ENCODE results near the gene KIAA1958. TPM values are rescaled to one million over a fixed set of nuclear protein-coding genes. Genes with fewer than 3 reads are reported as not detected.

Gene KIAA1958
- polyA plus RNA-seq, 1 of the 3 experiments (the other 2 are of a cell fraction): 1.6 TPM

GRCh38 chr9:112501287-112501686 lies 14.7 kb downstream of the KIAA1958 start:
- ChIA-PET POLR2A (no interaction called here), CTCF (interaction anchor here (0.8 kb wide), 1 partner anchor 15 kb away, joined by 3 read pairs; the partner anchor contains the start of gene KIAA1958)
- Histone ChIP-seq H2AFZ (ENCODE audit: low read depth) (no peak overlapping the region), H3K9ac (no peak overlapping the region), H3K4me3 (ENCODE audit: low read depth in 2 of 2, low read length in 1 of 2) (no peak overlapping the region), H3K4me2 (no peak overlapping the region), H4K20me1 (ENCODE audit: insufficient read depth) (no peaks in the 10 kb centered on the region), H3K36me3 (replicated peaks in 1 of 2; ENCODE audit: control insufficient read depth in 1 of 2, insufficient read depth in 2 of 2, low read length in 1 of 2) (no peaks in the 10 kb centered on the region), H3F3A (replicated peaks; ENCODE audit: insufficient read depth) (peaks cover 6% of the 10 kb centered on the region), H3K9me2 (no peaks in the 10 kb centered on the region), H3K9me3 (no peaks in the 10 kb centered on the region), H3K27ac (ENCODE audit: low read depth in 2 of 2, low read length in 1 of 2) (no peak overlapping the region), H3K79me2 (ENCODE audit: insufficient read depth) (peaks cover 30% of the 10 kb centered on the region), H3K27me3 (ENCODE audit: insufficient read depth) (no peaks in the 10 kb centered on the region), H3K4me1 (ENCODE audit: control insufficient read depth in 1 of 2, insufficient read depth in 2 of 2, low read depth in 1 of 2, low read length in 1 of 2) (peaks cover 0 to 8% of the 10 kb centered on the region in 2 experiments; a peak in 3 of 4 replicates)
- no peak for DNase-seq
- 94% methylated on average over 8 of the region's 8 CpGs for WGBS (ENCODE audit: low lambda C conversion rate)
- no peak for TF ChIP-seq RAD21 (IDR thresholded peaks at IDR 0.05; ENCODE audit: low read length)
- TF ChIP-seq SIN3A (IDR thresholded peaks at IDR 0.05; ENCODE audit: borderline replicate concordance, low read depth, low read length): no peak
- TF ChIP-seq MAX (IDR thresholded peaks at IDR 0.05; ENCODE audit: low read depth): no peak
- no peak for TF ChIP-seq REST (IDR thresholded peaks at IDR 0.05; ENCODE audit: low read depth, low read length)
- no peak for TF ChIP-seq ZBTB33 (IDR thresholded peaks at IDR 0.05; ENCODE audit: borderline replicate concordance, low read depth)
- TF ChIP-seq USF1 (IDR thresholded peaks at IDR 0.05; ENCODE audit: borderline replicate concordance, low read depth): no peak
- TF ChIP-seq NRF1 (IDR thresholded peaks at IDR 0.05; ENCODE audit: low read depth, low read length): no peak
- TF ChIP-seq RXRA (IDR thresholded peaks at IDR 0.05; ENCODE audit: borderline replicate concordance, low read depth): no peak
- no peak for TF ChIP-seq TEAD4 (IDR thresholded peaks at IDR 0.05; ENCODE audit: borderline replicate concordance, insufficient read depth)
- TF ChIP-seq POLR2AphosphoS5 (IDR thresholded peaks at IDR 0.05; ENCODE audit: low read depth, low read length): no peak
- TF ChIP-seq IRF3 (IDR thresholded peaks at IDR 0.05; ENCODE audit: low read depth, low read length): no peak
- no peak for TF ChIP-seq MXI1 (IDR thresholded peaks at IDR 0.05; ENCODE audit: low read depth, low read length)
- no peak for TF ChIP-seq YY1 (IDR thresholded peaks at IDR 0.05; ENCODE audit: low read depth)
- no peak for TF ChIP-seq EP300 (IDR thresholded peaks at IDR 0.05; ENCODE audit: borderline replicate concordance in 1 of 2, low read depth in 1 of 2, low read length in 1 of 2)
- TF ChIP-seq RCOR1 (IDR thresholded peaks at IDR 0.05; ENCODE audit: low read length): no peak
- TF ChIP-seq USF2 (IDR thresholded peaks at IDR 0.05; ENCODE audit: borderline replicate concordance, low read depth, low read length): no peak
- no peak for TF ChIP-seq CTCF (IDR thresholded peaks at IDR 0.05)
- TF ChIP-seq GABPA (IDR thresholded peaks at IDR 0.05; ENCODE audit: low read depth): no peak
- no peak for TF ChIP-seq NFIC (IDR thresholded peaks at IDR 0.05; ENCODE audit: borderline replicate concordance)
- no peak for TF ChIP-seq EZH2phosphoT487 (IDR thresholded peaks at IDR 0.05; ENCODE audit: borderline replicate concordance, low read depth)
